GM23248 (cell line): ENCODE results near the gene PAFAH1B1. TPM values are rescaled to one million over a fixed set of nuclear protein-coding genes. Genes with fewer than 3 reads are reported as not detected.

Experiments
- DNase-seq: peaks from one replicate; pipeline ENCODE4 v3.0.0-alpha.2; 2015
- H2AFZ ChIP-seq: fragments of 200-600 bp; sonication (generic); 2 replicates; pipeline ENCODE4 v1.6.1; 2016; ENCODE audit warnings: antibody characterized with exemption
- H3F3A ChIP-seq: fragments of 200-600 bp; sonication (generic); 2 replicates; pipeline ENCODE4 v1.6.1; 2016; ENCODE audit warnings: mild to moderate bottlenecking, antibody characterized with exemption, mixed run types; ENCODE audit not compliant: insufficient read depth
- H3K27ac ChIP-seq: fragments of 200-600 bp; sonication (generic); 2 replicates; pipeline ENCODE4 v1.5.1; 2016; ENCODE audit warnings: mild to moderate bottlenecking
- H3K27me3 ChIP-seq: fragments of 200-600 bp; sonication (generic); replicated peaks from 2 replicates; pipeline ENCODE4 v1.6.1; 2016; ENCODE audit warnings: mild to moderate bottlenecking; ENCODE audit not compliant: insufficient read depth
- H3K36me3 ChIP-seq: fragments of 200-600 bp; sonication (generic); 2 replicates; pipeline ENCODE4 v1.6.1; 2016; ENCODE audit warnings: low read depth, mild to moderate bottlenecking
- H3K4me1 ChIP-seq: fragments of 200-600 bp; sonication (generic); 2 replicates; pipeline ENCODE4 v1.6.1; 2016; ENCODE audit warnings: mild to moderate bottlenecking; ENCODE audit not compliant: insufficient read depth
- H3K4me2 ChIP-seq: fragments of 200-600 bp; sonication (generic); one replicate; pipeline ENCODE4 v1.6.1; 2016; ENCODE audit warnings: mild to moderate bottlenecking; ENCODE audit not compliant: unreplicated experiment
- H3K4me3 ChIP-seq: fragments of 200-600 bp; sonication (generic); 2 replicates; pipeline ENCODE4 v1.5.1; 2016; ENCODE audit warnings: mild to moderate bottlenecking
- H3K79me2 ChIP-seq: fragments of 200-600 bp; sonication (generic); 2 replicates; pipeline ENCODE4 v1.6.1; 2016; ENCODE audit warnings: mild to moderate bottlenecking; ENCODE audit not compliant: insufficient read depth
- H3K9ac ChIP-seq: fragments of 200-600 bp; sonication (generic); 2 replicates; pipeline ENCODE4 v1.6.1; 2016; ENCODE audit warnings: mild to moderate bottlenecking
- H3K9me2 ChIP-seq: fragments of 200-600 bp; sonication (generic); 2 replicates; pipeline ENCODE4 v1.6.1; 2016; ENCODE audit warnings: mixed run types, mild to moderate bottlenecking, moderate library complexity; ENCODE audit not compliant: insufficient read depth
- H3K9me3 ChIP-seq: fragments of 200-600 bp; sonication (generic); one replicate; pipeline ENCODE4 v1.6.1; 2017; ENCODE audit warnings: low read depth
- H4K20me1 ChIP-seq: fragments of 200-600 bp; sonication (generic); 2 replicates; pipeline ENCODE4 v1.6.0; 2016; ENCODE audit not compliant: insufficient read depth
- EZH2 ChIP-seq: fragments of 200-600 bp; sonication (generic); IDR thresholded peaks from 2 replicates; pipeline ENCODE4 v1.6.1; 2018; ENCODE audit warnings: antibody characterized with exemption, mild to moderate bottlenecking; ENCODE audit not compliant: insufficient read depth, poor library complexity, severe bottlenecking
- EZH2phosphoT487 ChIP-seq: fragments of 200-600 bp; sonication (generic); IDR thresholded peaks from 2 replicates; pipeline ENCODE4 v1.6.1; 2018; ENCODE audit warnings: antibody characterized with exemption, moderate library complexity, mild to moderate bottlenecking, low read depth; ENCODE audit not compliant: insufficient read depth
- WGBS, 2 experiments: methylation state at CpG; one replicate each; pipeline ENCODE4 v1.1.6; 2015 to 2017; ENCODE audit warnings: low lambda C conversion rate in 2 of 2, low coverage in 1 of 2; ENCODE audit errors: missing lambda C conversion rate in 2 of 2; 5-methylcytosine and 5-hydroxymethylcytosine counted together
- in situ Hi-C: fragments of 300-500 bp; cut with MboI; formaldehyde crosslinking; loops from 2 replicates; pipeline ENCODE4 v1.15.0; 2020
- polyA plus RNA-seq: library from polyadenylated mRNA; unstranded; fragments of >200 nt; fragmentation: Nextera tagmentation; extraction: Ambion mirVana; gene quantifications from 2 replicates; pipeline ENCODE4 v1.2.1, GENCODE V29; 2016
- total RNA-seq: library from RNA; depleted of rRNA; stranded (reverse); fragments of >200 nt; shearing (Covaris generic); gene quantifications from 2 replicates; pipeline ENCODE4 v1.2.3, GENCODE V29; 2014

The PAFAH1B1 gene
- total and polyA plus RNA-seq, 2 experiments from 2014 or later, result 32.5 to 88.7 TPM

GRCh38 chr17:2708585-2709182 is 115.2 kb downstream of the PAFAH1B1 start:
- Histone ChIP-seq H3K4me2 (peak overlapping the region; percentile 8), H3K36me3 (no peaks in the 10 kb centered on the region), H3F3A (no peaks in the 10 kb centered on the region), H3K9ac (peak overlapping the region; percentile 26; the same call in 1 of the 2 replicates), H3K27me3 (no peaks in the 10 kb centered on the region), H2AFZ (no peak overlapping the region), H4K20me1 (no peaks in the 10 kb centered on the region), H3K27ac (no peak overlapping the region), H3K9me3 (no peaks in the 10 kb centered on the region), H3K4me3 (peak overlapping the region; percentile 76; the same call in 1 of the 2 replicates), H3K9me2 (no peaks in the 10 kb centered on the region), H3K4me1 (peaks cover 19% of the 10 kb centered on the region), H3K79me2 (peaks cover 69% of the 10 kb centered on the region)
- in situ Hi-C loops, result no loop called here
- WGBS, 2 experiments, result 25 to 65% methylated on average over 7 to 21 of the region's 21 CpGs
- DNase-seq, result no peak
- no peak for TF ChIP-seq EZH2

GRCh38 chr17:2709183-2709661 is 115.8 kb downstream of the PAFAH1B1 start:
- in situ Hi-C loops, result no loop called here
- peak; percentile 54 for DNase-seq
- WGBS, 2 experiments, result 56 to 62% methylated on average over 10 of the region's 10 CpGs
- no peaks in the 10 kb centered on the region for H3F3A ChIP-seq
- H3K9me3 ChIP-seq, result no peaks in the 10 kb centered on the region
- H3K4me3 ChIP-seq, result peak overlapping the region; percentile 76; the same call in 1 of the 2 replicates
- H3K36me3 ChIP-seq, result no peaks in the 10 kb centered on the region
- H4K20me1 ChIP-seq, result no peaks in the 10 kb centered on the region
- TF ChIP-seq EZH2phosphoT487 (no peak), EZH2 (no peak)
- peak overlapping the region; percentile 8 for H3K4me2 ChIP-seq
- H3K27me3 ChIP-seq, result no peaks in the 10 kb centered on the region
- H2AFZ ChIP-seq, result no peak overlapping the region
- no peaks in the 10 kb centered on the region for H3K9me2 ChIP-seq
- peaks cover 69% of the 10 kb centered on the region for H3K79me2 ChIP-seq
- peak overlapping the region; percentile 81; the same call in 1 of the 2 replicates for H3K9ac ChIP-seq
- H3K4me1 ChIP-seq, result peaks cover 19% of the 10 kb centered on the region
- no peak overlapping the region for H3K27ac ChIP-seq

- H3F3A ChIP-seq, result no peaks in the 10 kb centered on the region
Observed at GRCh38 chr17:2710071-2710802, 116.8 kb downstream of the PAFAH1B1 start.

GRCh38 chr17:2710803-2711607 is 117.6 kb downstream of the PAFAH1B1 start:
- 1% methylated on average over 54 to 60 of the region's 82 CpGs for WGBS, 2 experiments
- H3F3A ChIP-seq, result no peaks in the 10 kb centered on the region
- no peaks in the 10 kb centered on the region for H3K9me2 ChIP-seq
- H3K4me2 ChIP-seq, result peak overlapping the region; percentile 89
- peak overlapping the region; percentile 76 for H3K4me3 ChIP-seq
- DNase-seq, result peak; percentile 62
- H3K79me2 ChIP-seq, result peaks cover 53% of the 10 kb centered on the region
- peak overlapping the region; percentile 81 for H3K9ac ChIP-seq
- peaks cover 19% of the 10 kb centered on the region for H3K4me1 ChIP-seq
- H3K27ac ChIP-seq, result peak overlapping the region; percentile 37
- H3K9me3 ChIP-seq, result no peaks in the 10 kb centered on the region
- no peaks in the 10 kb centered on the region for H3K36me3 ChIP-seq
- in situ Hi-C loops, result no loop called here
- H2AFZ ChIP-seq, result 0 out of 2 replicates have a peak overlapping the region, but pooled peaks have one; percentile 18
- TF ChIP-seq EZH2phosphoT487 (no peak), EZH2 (no peak)
- H4K20me1 ChIP-seq, result no peaks in the 10 kb centered on the region
- H3K27me3 ChIP-seq, result no peaks in the 10 kb centered on the region

More at GRCh38 chr17:2710071-2710802, 116.8 kb downstream of the PAFAH1B1 start:
- Histone ChIP-seq H3K9ac (peak overlapping the region; percentile 81), H3K79me2 (peaks cover 60% of the 10 kb centered on the region), H3K4me1 (peaks cover 19% of the 10 kb centered on the region), H3K27me3 (no peaks in the 10 kb centered on the region), H4K20me1 (no peaks in the 10 kb centered on the region), H3K9me3 (no peaks in the 10 kb centered on the region), H3K4me2 (peak overlapping the region; percentile 89), H2AFZ (no peak overlapping the region), H3K36me3 (no peaks in the 10 kb centered on the region), H3K9me2 (no peaks in the 10 kb centered on the region), H3K27ac (peak overlapping the region; percentile 37), H3K4me3 (peak overlapping the region; percentile 76)
- 27 to 30% methylated on average over 14 to 16 of the region's 16 CpGs for WGBS, 2 experiments
- no peak for TF ChIP-seq EZH2phosphoT487
- TF ChIP-seq EZH2, result no peak
- DNase-seq, result peak; percentile 47
- in situ Hi-C loops, result no loop called here
